ENCODE results near the gene NR1I3. TPM values are rescaled to one million over a fixed set of nuclear protein-coding genes. Genes with fewer than 3 reads are reported as not detected.

The NR1I3 gene
- total RNA-seq, 1 donor from 2014 or later = not detected

DNA sequence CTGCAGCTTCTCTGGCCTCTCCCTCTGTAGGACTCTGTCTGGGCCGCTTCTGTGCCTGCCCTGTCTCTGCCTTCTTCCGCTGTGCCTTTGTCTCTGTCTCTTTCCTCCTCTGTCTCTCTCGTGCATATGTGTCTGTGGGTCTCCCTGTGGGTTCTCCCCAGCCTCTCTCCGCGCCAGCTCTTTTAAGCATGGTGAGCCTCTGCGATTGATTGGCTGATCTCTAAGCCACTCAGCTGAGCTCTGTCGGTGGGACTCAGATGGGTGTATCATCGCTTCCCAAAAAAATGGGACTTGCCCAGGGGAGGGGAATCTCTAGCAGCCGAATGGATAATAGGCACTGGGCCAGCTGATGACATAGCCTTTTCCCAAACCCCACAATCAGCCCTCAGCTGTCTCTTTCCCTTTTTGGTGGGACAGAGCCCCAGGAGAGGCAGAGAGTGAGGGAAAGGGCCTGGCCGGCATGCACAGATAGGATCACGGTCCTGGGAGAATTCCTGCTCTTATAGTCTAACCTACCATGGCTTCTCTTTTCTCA, 39.0 kb downstream of the NR1I3 start, which contains the start of gene ADAMTS4:
ADAMTS4 (minus strand) TSS at position 158 of the 535 bp plus-strand sequence. CDS start 427 bp downstream, outside the sequence.
- H3K4me3 Mint-ChIP-seq (ENCODE audit: unreplicated experiment) = peak within 1 kb of the TSS; percentile 92
- no peaks in the 10 kb centered on the region for H3K9me3 Mint-ChIP-seq (ENCODE audit: unreplicated experiment)
- H3K36me3 Mint-ChIP-seq (ENCODE audit: low read depth, unreplicated experiment) = peaks cover 12% of the 10 kb centered on the region
- H3K27ac Mint-ChIP-seq (ENCODE audit: unreplicated experiment) = peak within 1 kb of the TSS; percentile 98
- peaks cover 13% of the 10 kb centered on the region for H3K27me3 Mint-ChIP-seq (ENCODE audit: unreplicated experiment)
- H3K4me1 Mint-ChIP-seq (ENCODE audit: unreplicated experiment) = peaks cover 78% of the 10 kb centered on the region
- DNase-seq (ENCODE audit: low spot score) = no peak
- TF ChIP-seq, protein P1, sequence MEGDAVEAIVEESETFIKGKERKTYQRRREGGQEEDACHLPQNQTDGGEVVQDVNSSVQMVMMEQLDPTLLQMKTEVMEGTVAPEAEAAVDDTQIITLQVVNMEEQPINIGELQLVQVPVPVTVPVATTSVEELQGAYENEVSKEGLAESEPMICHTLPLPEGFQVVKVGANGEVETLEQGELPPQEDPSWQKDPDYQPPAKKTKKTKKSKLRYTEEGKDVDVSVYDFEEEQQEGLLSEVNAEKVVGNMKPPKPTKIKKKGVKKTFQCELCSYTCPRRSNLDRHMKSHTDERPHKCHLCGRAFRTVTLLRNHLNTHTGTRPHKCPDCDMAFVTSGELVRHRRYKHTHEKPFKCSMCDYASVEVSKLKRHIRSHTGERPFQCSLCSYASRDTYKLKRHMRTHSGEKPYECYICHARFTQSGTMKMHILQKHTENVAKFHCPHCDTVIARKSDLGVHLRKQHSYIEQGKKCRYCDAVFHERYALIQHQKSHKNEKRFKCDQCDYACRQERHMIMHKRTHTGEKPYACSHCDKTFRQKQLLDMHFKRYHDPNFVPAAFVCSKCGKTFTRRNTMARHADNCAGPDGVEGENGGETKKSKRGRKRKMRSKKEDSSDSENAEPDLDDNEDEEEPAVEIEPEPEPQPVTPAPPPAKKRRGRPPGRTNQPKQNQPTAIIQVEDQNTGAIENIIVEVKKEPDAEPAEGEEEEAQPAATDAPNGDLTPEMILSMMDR (IDR thresholded peaks at IDR 0.05; ENCODE audit: unreplicated experiment) = no peak

DNA sequence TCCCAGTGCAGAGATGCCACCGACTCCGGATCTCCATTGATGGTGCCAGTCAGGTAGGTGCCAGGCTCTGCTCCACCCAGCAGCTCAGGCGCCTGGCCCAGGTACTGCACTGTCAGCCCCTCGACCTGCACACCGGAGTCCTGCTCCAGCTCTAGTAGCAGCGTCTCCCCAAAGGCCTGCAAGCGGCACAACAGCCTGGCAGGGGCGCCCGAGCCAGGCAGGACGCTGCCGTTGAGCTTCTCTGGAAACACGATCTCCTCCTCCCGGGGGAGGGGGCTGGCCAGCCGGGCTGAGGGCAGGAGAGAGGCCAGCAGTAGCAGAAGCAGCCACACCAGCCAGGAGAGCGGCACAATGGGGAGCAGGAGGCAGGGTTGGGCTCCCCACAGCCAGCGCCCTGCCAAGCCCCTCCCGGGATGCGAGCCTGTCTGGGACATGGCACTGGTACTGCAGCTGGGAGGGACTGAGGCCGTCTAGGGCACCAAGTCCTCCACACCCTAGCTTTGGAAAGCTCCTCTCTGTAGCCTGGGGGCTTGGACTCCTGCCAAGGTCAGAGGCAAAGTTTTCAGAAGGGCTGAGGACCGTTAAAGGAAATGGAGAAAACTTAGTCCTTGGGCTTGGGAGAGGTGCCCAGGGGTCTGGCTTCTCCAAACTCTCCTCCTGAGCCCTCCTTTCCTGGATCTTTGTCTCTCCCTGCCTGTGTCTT, 39.7 kb downstream of the NR1I3 start:
- H3K4me3 Mint-ChIP-seq (ENCODE audit: unreplicated experiment) = peak overlapping the region; percentile 92
- peak overlapping the region; percentile 98 for H3K27ac Mint-ChIP-seq (ENCODE audit: unreplicated experiment)
- no peaks in the 10 kb centered on the region for H3K9me3 Mint-ChIP-seq (ENCODE audit: unreplicated experiment)
- peak; percentile 56 for DNase-seq (ENCODE audit: low spot score)
- H3K4me1 Mint-ChIP-seq (ENCODE audit: unreplicated experiment) = peaks cover 77% of the 10 kb centered on the region
- TF ChIP-seq, protein P1 (IDR thresholded peaks at IDR 0.05; ENCODE audit: unreplicated experiment) = no peak
- peaks cover 9% of the 10 kb centered on the region for H3K36me3 Mint-ChIP-seq (ENCODE audit: low read depth, unreplicated experiment)
- H3K27me3 Mint-ChIP-seq (ENCODE audit: unreplicated experiment) = peaks cover 13% of the 10 kb centered on the region

DNA sequence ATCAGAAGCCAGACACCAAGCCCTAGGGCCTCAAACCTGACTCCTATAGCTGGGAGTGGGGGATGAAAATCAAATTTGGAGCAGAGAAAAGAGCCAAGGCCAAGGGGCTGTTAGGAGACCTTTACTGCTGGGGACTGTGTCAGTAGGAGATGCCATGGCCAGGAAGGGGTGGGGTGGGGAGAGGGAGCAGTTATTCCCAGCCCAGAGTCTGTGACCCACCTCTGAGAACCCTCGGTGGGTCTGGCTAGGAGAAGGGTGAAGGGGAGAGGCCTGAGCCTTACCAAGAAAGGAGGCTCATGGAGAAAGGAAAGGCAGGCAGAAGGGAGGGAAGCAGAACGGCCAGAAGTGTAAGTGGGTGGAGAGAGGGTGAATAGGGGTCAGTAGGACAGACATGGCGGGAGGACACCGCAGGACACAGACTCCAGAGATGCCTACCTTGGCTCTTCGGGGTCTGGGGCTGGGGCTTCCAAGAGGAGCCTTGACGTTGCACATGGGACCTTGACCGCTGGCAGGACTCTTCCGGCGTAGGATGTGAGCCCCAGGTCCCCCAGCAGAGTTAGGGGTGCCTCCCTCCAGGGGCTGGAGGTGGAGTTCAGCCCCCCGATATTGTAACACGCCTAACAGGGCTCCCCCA, 40.3 kb downstream of the NR1I3 start:
- H3K9me3 Mint-ChIP-seq (ENCODE audit: unreplicated experiment) = no peaks in the 10 kb centered on the region
- peaks cover 14% of the 10 kb centered on the region for H3K36me3 Mint-ChIP-seq (ENCODE audit: low read depth, unreplicated experiment)
- H3K27ac Mint-ChIP-seq (ENCODE audit: unreplicated experiment) = peak overlapping the region; percentile 78
- peaks cover 80% of the 10 kb centered on the region for H3K4me1 Mint-ChIP-seq (ENCODE audit: unreplicated experiment)
- H3K4me3 Mint-ChIP-seq (ENCODE audit: unreplicated experiment) = peak overlapping the region; percentile 90
- DNase-seq (ENCODE audit: low spot score) = no peak
- H3K27me3 Mint-ChIP-seq (ENCODE audit: unreplicated experiment) = peaks cover 13% of the 10 kb centered on the region
- TF ChIP-seq, protein P1 (IDR thresholded peaks at IDR 0.05; ENCODE audit: unreplicated experiment) = no peak

DNA sequence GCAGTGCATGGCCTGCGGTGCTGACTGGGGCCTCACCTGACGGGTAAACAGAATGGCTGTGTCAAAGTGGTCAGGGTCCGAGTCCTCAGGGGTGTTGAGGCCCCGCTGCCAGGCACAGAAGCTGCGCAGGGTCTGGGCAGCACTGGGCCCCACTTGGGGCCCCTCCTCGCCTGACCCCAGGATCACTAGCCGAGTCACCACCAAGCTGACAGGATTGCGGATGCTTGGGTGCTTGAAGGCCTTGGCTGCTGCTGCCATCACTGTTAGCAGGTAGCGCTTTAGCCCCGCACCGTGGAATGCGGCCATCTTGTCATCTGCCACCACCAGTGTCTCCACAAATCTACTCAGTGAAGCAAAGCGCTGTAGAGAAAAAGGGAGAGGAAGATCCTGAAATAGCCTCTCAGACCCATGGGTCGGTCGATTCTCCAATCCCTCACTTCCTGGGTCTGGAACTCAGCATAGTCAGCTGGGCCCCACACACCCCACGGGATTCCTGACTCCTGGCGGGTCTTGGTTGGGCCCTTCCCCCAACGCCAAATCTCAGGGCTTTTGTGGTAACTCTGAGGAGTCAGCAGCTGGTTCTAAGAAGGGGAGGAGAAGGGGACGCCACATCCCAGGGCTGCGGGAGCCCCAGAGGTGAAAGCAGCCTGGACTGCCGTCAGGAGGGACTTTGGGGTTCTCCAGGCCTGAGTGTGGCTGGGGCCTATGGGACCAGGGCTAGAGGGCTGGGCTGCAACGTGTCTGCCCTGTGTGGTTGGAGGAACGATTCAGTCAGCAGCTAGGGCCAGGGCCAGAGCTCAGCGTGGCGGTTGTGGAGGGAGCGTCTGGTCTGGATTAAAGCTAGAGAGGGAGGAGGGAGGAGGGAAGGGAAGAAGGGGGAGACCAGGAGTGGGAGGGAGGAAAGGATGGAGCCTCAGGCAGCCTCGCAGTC, 41.2 kb downstream of the NR1I3 start:
- Mint-ChIP-seq H3K9me3 (ENCODE audit: unreplicated experiment) (no peaks in the 10 kb centered on the region), H3K36me3 (ENCODE audit: low read depth, unreplicated experiment) (peaks cover 23% of the 10 kb centered on the region), H3K27me3 (ENCODE audit: unreplicated experiment) (peaks cover 15% of the 10 kb centered on the region), H3K27ac (ENCODE audit: unreplicated experiment) (no peak overlapping the region), H3K4me1 (ENCODE audit: unreplicated experiment) (peaks cover 85% of the 10 kb centered on the region), H3K4me3 (ENCODE audit: unreplicated experiment) (peak overlapping the region; percentile 90)
- TF ChIP-seq, protein P1 (IDR thresholded peaks at IDR 0.05; ENCODE audit: unreplicated experiment) = no peak
- no peak for DNase-seq (ENCODE audit: low spot score)

All from endothelial cell (in vitro differentiated cells).